HepG2 (cell line): ENCODE data around the gene PRKCE. TPM values are rescaled to one million over a fixed set of nuclear protein-coding genes. Genes with fewer than 3 reads are reported as not detected.

Experiments
- CC2D1A ChIP-seq: sonication (generic); formaldehyde crosslinking; IDR thresholded peaks from 2 replicates; pipeline ENCODE4 v1.8.1; 2023; ENCODE audit warnings: mild to moderate bottlenecking, missing genetic modification reagents
- CERS6 ChIP-seq: sonication (generic); formaldehyde crosslinking; IDR thresholded peaks from 2 replicates; pipeline ENCODE4 v1.5.0; 2020; ENCODE audit warnings: missing genetic modification reagents
- NFE2 ChIP-seq: sonication (generic); formaldehyde crosslinking; IDR thresholded peaks from 2 replicates; pipeline ENCODE4 v1.4.0; 2020; ENCODE audit warnings: missing genetic modification reagents
- NR2F6 ChIP-seq, 2 experiments: IDR thresholded peaks; 2 replicates each; pipeline ENCODE4 v1.6.1; 2016; ENCODE audit warnings: antibody characterized with exemption in 1 of 2, mild to moderate bottlenecking in 1 of 2
- PITX1 ChIP-seq: sonication (generic); formaldehyde crosslinking; IDR thresholded peaks from 2 replicates; pipeline ENCODE4 v1.5.1; 2020; ENCODE audit warnings: mild to moderate bottlenecking, missing genetic modification reagents
- RAD21 ChIP-seq: fragments of 450-650 bp; formaldehyde crosslinking; IDR thresholded peaks from 2 replicates; pipeline ENCODE4 v1.5.0; 2020; ENCODE audit warnings: mild to moderate bottlenecking
- SMARCC2 ChIP-seq: fragments of 450-650 bp; IDR thresholded peaks from 2 replicates; pipeline ENCODE4 v1.6.1; 2017; ENCODE audit warnings: antibody characterized with exemption, mild to moderate bottlenecking
- SOX13 ChIP-seq, 3 experiments: fragments of 450-650 bp in 1 of 3; sonication (generic) in 1 of 3; formaldehyde crosslinking in 1 of 3; IDR thresholded peaks in 2 of 3; conservative IDR thresholded peaks in 1 of 3; 2 replicates each; pipeline versions ENCODE4 v1.5.0 to v1.6.1; 2016 to 2020; ENCODE audit warnings: antibody characterized with exemption in 1 of 3, mild to moderate bottlenecking in 1 of 3, missing compliant biosample characterization in 1 of 3, missing genetic modification reagents in 1 of 3, moderate library complexity in 1 of 3
- THRA ChIP-seq: sonication (generic); formaldehyde crosslinking; IDR thresholded peaks from 2 replicates; pipeline ENCODE4 v1.4.0; 2020; ENCODE audit warnings: missing genetic modification reagents, borderline replicate concordance
- TOE1 ChIP-seq: sonication (generic); formaldehyde crosslinking; IDR thresholded peaks from 2 replicates; pipeline ENCODE4 v1.4.0; 2020; ENCODE audit warnings: mild to moderate bottlenecking, missing genetic modification reagents
- YEATS4 ChIP-seq: sonication (generic); formaldehyde crosslinking; IDR thresholded peaks from 2 replicates; pipeline ENCODE4 v1.4.0; 2020; ENCODE audit warnings: missing genetic modification reagents, borderline replicate concordance
- ZFYVE20 ChIP-seq: sonication (generic); formaldehyde crosslinking; IDR thresholded peaks from 2 replicates; pipeline ENCODE4 v1.8.0; 2023; ENCODE audit warnings: low read depth, mild to moderate bottlenecking, moderate library complexity, missing genetic modification reagents, borderline replicate concordance
- ZNF326 ChIP-seq: sonication (generic); formaldehyde crosslinking; IDR thresholded peaks from 2 replicates; pipeline ENCODE4 v1.4.0; 2020; ENCODE audit warnings: missing genetic modification reagents, borderline replicate concordance
- ZNF407 ChIP-seq: sonication (generic); formaldehyde crosslinking; IDR thresholded peaks from one replicate; pipeline ENCODE4 v1.5.1; 2020; ENCODE audit warnings: mild to moderate bottlenecking, missing genetic modification reagents; ENCODE audit errors: not compliant biosample characterization
- ZNF446 ChIP-seq: sonication (generic); formaldehyde crosslinking; IDR thresholded peaks from 2 replicates; pipeline ENCODE4 v1.5.0; 2020; ENCODE audit warnings: mild to moderate bottlenecking, missing genetic modification reagents
- ZNF607 ChIP-seq: sonication (generic); formaldehyde crosslinking; IDR thresholded peaks from 2 replicates; pipeline ENCODE4 v1.5.1; 2020; ENCODE audit warnings: missing genetic modification reagents, mild to moderate bottlenecking, borderline replicate concordance
- ZNF674 ChIP-seq: sonication (generic); formaldehyde crosslinking; IDR thresholded peaks from 2 replicates; pipeline ENCODE4 v1.5.0; 2020; ENCODE audit warnings: low read depth, mild to moderate bottlenecking, missing genetic modification reagents
- polyA plus RNA-seq, 8 experiments: library from polyadenylated mRNA; depleted of rRNA in 3 of 8; stranded (reverse) in 7 of 8; unstranded in 1 of 8; fragments of >200 nt; fragmentation: Illumina TruSeq in 4 of 8; extraction: Trizol in 4 of 8; gene quantifications; 2 replicates each; pipeline versions ENCODE4 v1.2.1 to v1.2.3, GENCODE V29; 2011 to 2016; ENCODE audit warnings: low read depth in 4 of 8, missing spikeins in 1 of 8, mixed read lengths in 1 of 8; ENCODE audit not compliant: insufficient read depth in 1 of 8
- total RNA-seq, 5 experiments: library from RNA; depleted of rRNA; stranded (reverse); fragments of >200 nt; fragmentation: Illumina TruSeq; extraction: Trizol; gene quantifications; 2 replicates each; pipeline ENCODE4 v1.2.3, GENCODE V29; 2016; ENCODE audit warnings: low read depth in 1 of 5

PRKCE gene
- total and polyA plus RNA-seq, 2 of the 13 experiments (the other 11 are each of a cell fraction or from before 2014, with no cell fraction given): 1.0 to 3.9 TPM

- TF ChIP-seq SOX13 (IDR thresholded peaks at IDR 0.05) (no peak; the same call in 1 of the 2 replicates), SOX13 (CRISPR knock-in tag; conservative IDR thresholded peaks at IDR 0.05 in 1 of 2, IDR thresholded peaks at IDR 0.05 in 1 of 2) (peak in 1 of 2 experiments; percentile 95; a peak in 2 of 4 replicates), ZNF674 (no peak), ZNF326 (no peak), TOE1 (CRISPR knock-in tag) (no peak), NFE2 (CRISPR knock-in tag) (no peak), CC2D1A (CRISPR knock-in tag) (no peak), ZFYVE20 (CRISPR knock-in tag) (no peak), NR2F6 (IDR thresholded peaks at IDR 0.05) (no peak), NR2F6 (CRISPR knock-in tag; IDR thresholded peaks at IDR 0.05) (no peak), RAD21 (CRISPR knock-in tag) (peak; percentile 37; the same call in 1 of the 2 replicates), YEATS4 (CRISPR knock-in tag) (no peak), THRA (no peak), ZNF407 (CRISPR knock-in tag) (no peak), CERS6 (CRISPR knock-in tag) (no peak), PITX1 (CRISPR knock-in tag) (peak; percentile 71; the same call in 1 of the 2 replicates), ZNF607 (CRISPR knock-in tag) (no peak), ZNF446 (CRISPR knock-in tag) (no peak), SMARCC2 (no peak)
Observed at GRCh38 chr2:45912109-45912508, 260.6 kb downstream of the PRKCE start (continued).
